HG02588 (cell line): ENCODE data around the gene PTK7.

ENCODE experiments used
- ATAC-seq: cut with Tn5 transposase; IDR thresholded peaks from one replicate; pipeline ENCODE4 v1.9.1; 2021; ENCODE audit warnings: mild to moderate bottlenecking, moderate library complexity; ENCODE audit not compliant: unreplicated experiment

Gene PTK7

GRCh38 chr6:43082806-43083655 lies 6.9 kb downstream of the PTK7 start:
- no peak for ATAC-seq

GRCh38 chr6:43086022-43086658 lies 10.0 kb downstream of the PTK7 start:
- ATAC-seq = no peak

GRCh38 chr6:43088654-43089056 lies 12.5 kb downstream of the PTK7 start:
- no peak for ATAC-seq

- no peak for ATAC-seq
Observed at GRCh38 chr6:43089467-43089866, 13.4 kb downstream of the PTK7 start.

- no peak for ATAC-seq
Observed at GRCh38 chr6:43089874-43090558, 13.9 kb downstream of the PTK7 start.

GRCh38 chr6:43090559-43090956 lies 14.4 kb downstream of the PTK7 start:
- no peak for ATAC-seq

GRCh38 chr6:43091020-43091419 lies 14.9 kb downstream of the PTK7 start:
- ATAC-seq = no peak

DNA sequence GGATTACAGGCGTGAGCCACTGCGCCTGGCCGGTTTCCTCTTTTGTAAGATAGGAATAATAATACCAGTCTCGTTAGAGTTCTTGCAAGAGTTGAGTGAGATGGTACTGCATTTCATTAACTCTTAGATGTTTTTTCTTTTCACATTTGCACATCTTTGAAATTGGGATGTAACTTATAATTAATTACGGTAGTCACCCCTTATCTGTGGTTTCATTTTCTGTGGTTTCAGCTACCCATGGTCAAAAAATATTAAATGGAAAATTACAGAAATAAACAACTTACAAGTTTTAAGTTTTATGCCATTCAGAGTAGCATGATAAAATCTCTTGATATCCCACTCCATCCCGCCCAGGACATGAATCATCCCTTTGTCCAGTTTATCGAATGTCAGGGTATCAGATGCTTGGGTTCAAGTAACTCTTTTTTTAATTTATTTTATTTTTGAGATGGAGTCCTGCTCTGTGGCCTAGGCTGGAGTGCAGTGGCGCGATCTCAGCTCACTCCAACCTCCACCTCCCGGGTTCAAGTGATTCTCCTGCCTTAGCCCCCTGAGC lies 15.4 kb downstream of the PTK7 start:
- ATAC-seq = no peak

- ATAC-seq = no peak
Observed at GRCh38 chr6:43092635-43093034, 16.5 kb downstream of the PTK7 start.

DNA sequence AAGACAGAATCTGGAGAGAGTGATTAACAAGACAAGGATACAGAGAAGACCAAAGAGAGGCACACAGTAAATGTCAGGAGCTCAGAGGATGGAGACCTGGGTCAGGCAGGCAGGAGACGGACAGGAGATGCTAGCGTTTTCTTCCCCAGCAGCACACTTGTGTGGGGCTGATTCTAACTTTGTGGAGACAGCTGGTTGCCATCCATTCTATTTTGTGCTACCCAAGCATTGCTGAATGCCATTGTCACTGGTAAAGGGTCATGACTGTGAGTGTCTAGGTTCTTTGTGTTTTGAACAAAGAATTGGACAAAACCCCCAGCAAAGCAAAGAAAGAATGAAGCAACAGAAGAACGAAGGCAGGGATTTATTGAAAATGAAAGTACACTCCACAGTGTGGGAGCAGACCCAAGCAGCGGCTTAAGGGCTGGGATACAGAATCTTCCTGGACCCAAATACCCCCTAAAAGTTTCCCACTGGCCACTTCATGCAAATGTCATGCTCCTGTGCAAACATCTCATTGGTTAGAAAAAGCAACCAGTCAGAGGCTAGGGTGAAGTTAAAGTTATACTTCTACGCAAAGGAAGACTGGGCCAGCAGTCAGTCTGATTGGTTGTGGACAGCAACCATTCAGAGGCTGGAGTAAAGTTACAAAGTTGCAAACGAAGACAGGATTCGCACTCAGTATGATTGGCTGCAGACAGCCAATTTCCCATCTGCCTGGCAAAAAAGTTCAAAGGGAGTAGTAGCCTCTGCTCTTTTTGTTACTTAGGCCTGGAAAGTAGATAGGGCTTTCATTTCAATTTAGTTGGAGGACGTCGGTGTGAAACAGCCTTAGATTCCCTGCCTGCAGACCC lies 17.5 kb downstream of the PTK7 start:
- ATAC-seq = no peak

- ATAC-seq = no peak
Observed at GRCh38 chr6:43095939-43096338, 19.8 kb downstream of the PTK7 start.

DNA sequence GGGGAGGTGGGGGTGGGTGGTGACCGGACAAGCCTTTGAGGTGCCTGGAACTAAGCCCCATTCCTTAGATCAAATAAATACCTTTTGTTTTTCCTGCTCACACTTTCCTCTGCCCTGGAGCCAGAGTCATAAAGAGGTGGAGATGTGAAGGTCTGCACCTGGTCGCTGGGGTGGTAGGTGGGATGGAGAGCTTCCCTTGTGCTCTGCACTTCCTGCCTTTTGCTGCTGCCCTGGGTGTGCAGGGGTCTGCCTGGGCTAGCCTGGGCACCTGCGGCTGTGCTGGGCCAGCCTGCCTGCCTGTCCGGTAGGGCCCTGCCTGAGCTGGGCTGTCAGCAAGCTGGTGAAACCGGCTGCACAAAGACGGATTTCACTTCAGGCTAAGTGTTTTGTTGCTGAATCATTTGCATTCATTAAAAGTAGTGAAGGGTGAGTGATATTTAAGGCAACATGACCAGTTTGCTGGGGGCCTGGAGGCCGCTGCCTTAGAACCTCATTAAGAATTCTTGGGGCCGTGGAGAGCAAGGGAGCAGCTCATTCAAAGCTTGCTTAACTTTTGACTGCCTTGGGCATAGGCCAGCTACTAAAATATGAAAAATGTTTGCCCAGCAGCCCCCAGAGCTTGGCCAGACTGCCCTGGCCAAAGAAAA lies 20.5 kb downstream of the PTK7 start:
- no peak for ATAC-seq

DNA sequence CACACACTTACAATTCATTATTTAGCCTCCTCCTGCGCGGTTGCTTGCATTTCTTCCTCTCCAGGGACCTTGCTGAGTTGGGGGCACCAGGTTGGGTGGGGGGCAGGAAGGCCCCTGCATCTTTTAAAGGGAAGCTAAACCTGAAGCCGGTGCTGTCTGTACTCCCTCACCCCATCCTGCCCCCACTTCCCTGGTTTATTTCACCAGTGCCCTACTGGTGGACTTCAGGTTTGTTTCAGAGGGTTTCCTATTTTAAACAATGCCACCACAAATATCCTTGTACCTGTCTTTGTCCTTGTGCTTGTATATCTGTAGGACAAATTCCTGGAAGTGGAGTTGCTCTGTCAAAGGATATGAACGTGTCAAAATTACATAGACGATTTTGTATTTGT lies 21.0 kb downstream of the PTK7 start:
- ATAC-seq = no peak

- ATAC-seq = no peak
Observed at GRCh38 chr6:43097502-43097901, 21.4 kb downstream of the PTK7 start.

DNA sequence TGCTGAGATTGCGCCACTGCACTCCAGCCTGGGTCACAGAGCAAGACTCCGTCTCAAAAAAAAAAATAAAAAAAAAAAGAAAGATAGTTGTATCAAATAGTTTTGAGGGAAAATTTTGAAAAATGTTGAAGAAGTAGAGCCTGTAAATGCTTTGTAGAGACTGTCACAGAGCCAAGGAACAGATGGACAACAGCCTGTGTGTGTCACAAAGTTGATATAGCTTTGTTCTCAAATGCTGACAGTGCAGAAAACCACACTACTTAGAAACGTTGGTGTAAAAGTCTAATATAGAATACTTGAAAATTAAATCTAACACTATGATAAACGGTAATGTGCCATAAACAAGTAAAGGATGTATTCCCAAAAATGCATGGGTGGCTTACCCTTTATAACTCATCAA lies 25.4 kb downstream of the PTK7 start:
- ATAC-seq = no peak

- ATAC-seq = no peak
Observed at GRCh38 chr6:43103253-43103876, 27.3 kb downstream of the PTK7 start.

DNA sequence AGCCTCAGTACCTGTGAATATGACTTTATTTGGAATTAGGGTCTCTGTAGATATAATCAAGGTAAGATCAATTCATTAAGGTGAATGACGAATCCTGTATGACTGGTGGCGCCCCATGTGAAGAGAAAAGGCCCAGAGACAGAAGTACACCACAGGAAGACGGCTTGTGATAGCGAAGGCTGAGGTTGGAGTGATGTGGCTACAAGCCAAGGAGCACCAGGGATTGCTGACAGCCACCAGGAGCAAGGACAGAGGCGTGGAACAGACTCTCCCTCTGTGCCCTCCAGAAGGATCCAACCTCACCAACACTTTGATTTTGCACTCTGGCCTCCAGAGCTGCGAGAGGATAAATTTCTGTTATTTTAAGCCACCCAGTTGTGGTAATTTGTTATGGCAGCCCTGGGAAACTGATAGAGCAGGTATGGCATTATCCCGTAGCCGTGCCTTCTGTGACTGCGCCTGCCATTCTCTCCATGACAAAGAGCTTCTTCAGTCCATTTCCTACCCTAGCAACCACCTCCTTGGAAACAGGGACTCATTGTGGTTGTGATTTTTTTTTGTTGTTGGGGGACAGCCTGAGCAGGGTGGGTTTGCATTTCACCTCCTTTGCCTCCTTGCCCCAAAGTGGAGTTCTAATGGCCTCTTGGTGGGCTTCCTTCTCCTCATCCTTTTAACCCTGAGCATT lies 29.6 kb downstream of the PTK7 start:
- no peak for ATAC-seq

DNA sequence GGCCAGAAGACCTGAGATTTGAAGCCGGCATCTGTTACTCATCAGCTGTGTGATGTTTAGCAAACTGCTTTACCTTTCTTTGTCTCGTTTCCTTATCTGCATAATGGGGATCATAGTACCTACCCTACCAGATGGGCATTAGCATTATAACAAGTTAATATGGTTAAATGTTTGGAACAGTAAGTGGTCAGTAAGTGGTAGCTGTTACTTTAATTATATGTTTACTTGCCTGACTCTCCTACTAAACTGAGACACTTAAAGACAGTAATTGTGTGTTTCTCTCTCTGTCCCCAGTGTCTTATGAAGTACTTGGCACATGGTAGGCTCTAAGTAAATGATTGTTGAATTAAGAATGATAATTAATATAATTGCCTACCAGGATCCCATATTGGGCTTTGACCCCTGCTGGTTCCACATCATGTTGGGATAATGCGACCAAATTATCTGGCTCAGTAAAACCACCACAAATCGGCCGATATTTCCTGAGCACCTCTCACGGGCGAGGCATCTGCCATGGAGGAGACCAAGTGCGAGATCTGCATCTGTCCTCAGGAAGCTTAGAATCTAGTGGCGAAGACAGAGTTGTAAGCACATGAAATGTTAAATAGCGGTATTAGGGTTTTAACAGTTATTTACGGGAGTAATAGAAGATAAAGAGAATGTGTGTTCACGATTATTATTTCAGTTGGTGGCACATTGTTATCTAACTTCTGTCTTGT lies 31.4 kb downstream of the PTK7 start:
- ATAC-seq = no peak
